DOHH2 (cell line): ENCODE results near the gene SEZ6L2.

Experiments used
- EZH2phosphoT487 ChIP-seq: fragments of 200-600 bp; sonication (generic); IDR thresholded peaks from 2 replicates; pipeline ENCODE4 v1.6.1; 2017; ENCODE audit warnings: borderline replicate concordance, mild to moderate bottlenecking, antibody characterized with exemption, low read length, moderate library complexity, mixed read lengths
- TF ChIP-seq, protein P1 (sequence below): fragments of 200-600 bp; sonication (generic); IDR thresholded peaks from one replicate; pipeline ENCODE4 v1.5.1; 2014; ENCODE audit warnings: antibody characterized with exemption, mild to moderate bottlenecking, low read depth, low read length; ENCODE audit not compliant: poor library complexity, severe bottlenecking

DNA sequence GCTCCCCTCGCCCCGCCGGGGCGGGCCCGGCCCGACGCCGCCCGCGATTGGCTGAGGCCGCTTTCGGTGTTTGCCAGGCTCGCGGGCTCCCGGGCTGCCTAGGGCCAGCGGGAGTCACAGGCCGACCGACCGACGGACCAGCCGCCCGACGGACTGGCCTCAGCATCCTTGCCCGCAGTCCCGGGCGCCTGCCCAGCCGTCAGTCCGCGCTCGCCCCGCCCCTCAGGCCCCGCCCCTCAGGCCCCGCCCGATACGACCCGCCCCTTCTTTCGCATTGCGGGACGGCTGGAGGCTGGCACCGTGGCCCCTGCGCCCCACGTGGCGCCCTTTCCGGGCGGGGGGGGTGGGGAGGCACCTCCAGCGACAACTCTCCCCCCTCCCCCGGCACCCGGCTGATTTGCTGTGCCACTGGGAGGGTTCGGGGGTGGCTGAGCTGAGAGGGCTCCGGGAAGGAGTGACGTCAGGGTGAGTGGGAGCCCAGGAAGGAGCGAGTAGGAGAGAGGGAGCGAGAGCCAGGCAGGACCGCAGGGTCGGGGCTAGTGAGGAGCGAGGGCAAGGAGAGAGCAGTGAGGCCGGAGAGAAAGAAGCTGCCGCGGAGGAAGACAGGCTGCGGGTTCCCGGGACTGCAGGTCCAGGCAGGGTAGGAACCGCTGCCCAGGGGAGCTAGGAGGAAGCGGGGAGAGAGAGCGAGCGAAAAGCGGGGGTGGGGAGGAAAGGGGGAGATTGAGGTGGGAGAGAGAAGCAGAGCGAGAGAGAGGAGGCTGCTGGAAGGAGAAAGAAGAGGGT lies 945 bp upstream of the SEZ6L2 start, which contains the start of gene ASPHD1:
- TF ChIP-seq, protein P1, sequence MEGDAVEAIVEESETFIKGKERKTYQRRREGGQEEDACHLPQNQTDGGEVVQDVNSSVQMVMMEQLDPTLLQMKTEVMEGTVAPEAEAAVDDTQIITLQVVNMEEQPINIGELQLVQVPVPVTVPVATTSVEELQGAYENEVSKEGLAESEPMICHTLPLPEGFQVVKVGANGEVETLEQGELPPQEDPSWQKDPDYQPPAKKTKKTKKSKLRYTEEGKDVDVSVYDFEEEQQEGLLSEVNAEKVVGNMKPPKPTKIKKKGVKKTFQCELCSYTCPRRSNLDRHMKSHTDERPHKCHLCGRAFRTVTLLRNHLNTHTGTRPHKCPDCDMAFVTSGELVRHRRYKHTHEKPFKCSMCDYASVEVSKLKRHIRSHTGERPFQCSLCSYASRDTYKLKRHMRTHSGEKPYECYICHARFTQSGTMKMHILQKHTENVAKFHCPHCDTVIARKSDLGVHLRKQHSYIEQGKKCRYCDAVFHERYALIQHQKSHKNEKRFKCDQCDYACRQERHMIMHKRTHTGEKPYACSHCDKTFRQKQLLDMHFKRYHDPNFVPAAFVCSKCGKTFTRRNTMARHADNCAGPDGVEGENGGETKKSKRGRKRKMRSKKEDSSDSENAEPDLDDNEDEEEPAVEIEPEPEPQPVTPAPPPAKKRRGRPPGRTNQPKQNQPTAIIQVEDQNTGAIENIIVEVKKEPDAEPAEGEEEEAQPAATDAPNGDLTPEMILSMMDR: no peak
- TF ChIP-seq EZH2phosphoT487: no peak
